ENCODE data around the gene RND1.

Gene RND1

DNA sequence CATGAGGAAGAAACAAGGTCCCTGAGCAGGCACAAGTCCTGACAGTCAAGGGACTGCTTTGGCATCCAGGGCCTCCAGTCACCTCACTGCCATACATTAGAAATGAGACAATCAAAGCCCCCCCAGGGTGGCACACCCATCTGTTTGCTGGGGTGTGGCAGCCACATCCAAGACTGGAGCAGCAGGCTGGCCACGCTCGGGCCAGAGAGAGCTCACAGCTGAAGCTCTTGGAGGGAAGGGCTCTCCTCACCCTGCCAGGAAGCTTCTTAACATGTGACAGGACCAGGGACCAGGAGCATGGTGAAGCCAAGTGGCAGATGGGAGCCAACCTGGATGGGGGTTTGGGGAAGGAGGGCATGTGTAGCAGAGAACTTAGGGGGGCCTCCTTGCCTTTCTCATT, 37.4 kb downstream of the RND1 start:
- DNase-seq (ENCODE audit: low spot score) (no peak), FAIRE-seq (no peak)

DNA sequence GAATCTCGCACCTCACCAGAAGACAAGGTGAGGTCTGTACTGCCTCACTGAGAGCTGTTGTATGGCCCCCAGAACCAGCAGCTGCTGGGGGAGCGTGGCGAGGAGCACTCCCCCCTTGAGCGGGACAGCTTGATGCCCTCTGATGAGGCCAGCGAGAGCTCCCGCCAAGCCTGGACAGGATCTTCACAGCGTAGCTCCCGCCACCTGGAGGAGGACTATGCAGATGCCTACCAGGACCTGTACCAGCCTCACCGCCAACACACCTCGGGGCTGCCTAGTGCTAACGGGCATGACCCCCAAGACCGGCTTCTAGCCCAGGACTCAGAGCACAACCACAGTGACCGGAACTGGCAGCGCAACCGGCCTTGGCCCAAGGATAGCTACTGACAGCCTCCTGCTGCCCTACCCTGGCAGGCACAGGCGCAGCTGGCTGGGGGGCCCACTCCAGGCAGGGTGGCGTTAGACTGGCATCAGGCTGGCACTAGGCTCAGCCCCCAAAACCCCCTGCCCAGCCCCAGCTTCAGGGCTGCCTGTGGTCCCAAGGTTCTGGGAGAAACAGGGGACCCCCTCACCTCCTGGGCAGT, 38.1 kb downstream of the RND1 start:
- no peak for FAIRE-seq
- no peak for DNase-seq (ENCODE audit: low spot score)

DNA sequence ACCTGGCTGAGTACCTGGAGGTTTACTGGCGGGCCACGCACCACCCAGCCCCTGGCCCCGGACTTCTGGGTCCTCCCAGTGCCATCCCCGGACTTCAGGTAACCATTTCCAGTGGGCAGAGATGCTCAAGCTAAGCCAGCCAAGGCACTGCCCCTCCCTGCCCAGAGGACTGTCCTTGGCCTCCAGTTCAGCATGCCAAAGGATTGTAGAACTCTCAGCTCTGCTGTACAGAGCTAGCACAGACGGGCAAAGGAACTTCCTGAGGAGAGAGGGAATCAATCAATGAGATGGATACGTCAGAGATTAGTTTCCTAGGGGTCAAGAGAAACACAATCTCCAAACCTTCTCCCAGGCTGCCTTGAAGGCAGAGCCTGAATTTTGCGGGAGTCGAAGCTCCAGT, 38.6 kb downstream of the RND1 start:
- FAIRE-seq (no peak), DNase-seq (ENCODE audit: low spot score) (no peak)

DNA sequence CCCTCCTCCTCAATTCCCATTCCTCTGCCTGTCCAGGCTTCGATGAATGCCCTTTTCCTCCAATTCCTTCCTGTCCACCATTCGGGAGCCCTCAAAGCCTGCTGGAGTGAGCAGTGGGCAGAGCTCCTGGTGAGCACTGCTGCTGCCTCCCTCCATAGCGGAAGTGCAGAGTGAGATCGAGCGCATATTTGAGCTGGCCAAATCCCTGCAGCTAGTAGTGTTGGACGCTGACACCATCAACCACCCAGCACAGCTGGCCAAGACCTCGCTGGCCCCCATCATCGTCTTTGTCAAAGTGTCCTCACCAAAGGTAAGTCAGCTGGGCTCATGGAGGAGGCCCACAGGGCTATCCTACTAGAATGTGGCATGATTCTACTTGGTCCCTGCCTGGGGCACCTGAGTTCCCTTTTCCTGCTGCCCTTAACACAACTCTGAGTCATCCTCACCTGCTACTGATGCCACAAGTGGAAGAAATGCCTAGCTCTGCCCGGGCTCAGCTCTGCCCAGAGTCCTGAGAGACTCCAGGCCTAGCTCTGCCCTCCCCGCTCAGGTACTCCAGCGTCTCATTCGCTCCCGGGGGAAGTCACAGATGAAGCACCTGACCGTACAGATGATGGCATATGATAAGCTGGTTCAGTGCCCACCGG, 39.3 kb downstream of the RND1 start:
- DNase-seq (ENCODE audit: low spot score) (no peak), FAIRE-seq (no peak)

DNA sequence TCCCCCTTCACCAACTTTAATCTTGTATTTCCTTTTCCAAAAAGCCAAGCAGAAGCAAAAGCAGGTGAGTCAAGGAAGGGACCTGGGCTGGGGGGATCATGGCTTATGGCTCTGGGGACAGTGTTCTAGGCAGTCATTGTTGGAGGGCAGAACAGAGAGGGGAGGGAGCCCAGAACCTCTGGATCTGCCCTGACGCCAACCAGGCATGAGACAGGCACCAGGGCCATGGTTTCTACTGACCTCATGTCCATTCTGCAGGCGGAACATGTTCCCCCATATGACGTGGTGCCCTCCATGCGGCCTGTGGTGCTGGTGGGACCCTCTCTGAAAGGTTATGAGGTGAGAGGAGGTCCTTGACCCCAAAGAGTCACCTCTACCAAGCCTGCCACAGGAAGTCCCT, 40.8 kb downstream of the RND1 start:
- DNase-seq (ENCODE audit: low spot score) (no peak), FAIRE-seq (no peak)

DNA sequence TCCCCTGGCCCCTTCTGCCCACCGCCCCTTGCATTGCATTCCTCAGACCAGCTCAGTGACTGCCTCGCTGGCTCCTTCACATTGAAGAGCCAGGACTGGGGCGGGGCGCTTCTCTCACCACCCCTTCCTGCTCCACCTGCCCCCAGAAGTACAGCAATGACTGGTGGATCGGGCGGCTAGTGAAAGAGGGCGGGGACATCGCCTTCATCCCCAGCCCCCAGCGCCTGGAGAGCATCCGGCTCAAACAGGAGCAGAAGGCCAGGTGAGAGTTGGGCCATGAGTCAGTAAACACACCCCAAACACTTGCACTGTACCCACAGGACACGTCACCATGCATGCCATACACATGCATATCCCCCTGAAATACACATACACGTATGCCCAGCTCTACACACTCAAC, 41.6 kb downstream of the RND1 start:
- DNase-seq (ENCODE audit: low spot score), result no peak
- FAIRE-seq, result no peak

DNA sequence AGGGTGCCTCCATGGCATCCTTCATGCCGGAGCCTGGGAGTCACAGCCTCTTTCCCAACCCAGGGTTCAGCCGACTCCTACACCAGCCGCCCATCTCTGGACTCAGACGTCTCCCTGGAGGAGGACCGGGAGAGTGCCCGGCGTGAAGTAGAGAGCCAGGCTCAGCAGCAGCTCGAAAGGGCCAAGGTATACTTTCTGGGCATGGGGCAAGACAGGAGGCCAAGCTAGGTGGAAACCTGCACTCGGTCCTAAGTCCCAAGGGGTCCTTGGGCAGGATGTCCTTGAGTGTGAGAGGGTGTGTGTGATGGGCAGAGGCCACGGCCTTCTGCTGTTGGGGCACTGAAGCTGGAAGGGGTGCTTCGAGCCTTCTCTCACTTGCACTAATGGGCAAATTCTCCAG, 42.4 kb downstream of the RND1 start:
- FAIRE-seq (no peak), DNase-seq (ENCODE audit: low spot score) (no peak)

DNA sequence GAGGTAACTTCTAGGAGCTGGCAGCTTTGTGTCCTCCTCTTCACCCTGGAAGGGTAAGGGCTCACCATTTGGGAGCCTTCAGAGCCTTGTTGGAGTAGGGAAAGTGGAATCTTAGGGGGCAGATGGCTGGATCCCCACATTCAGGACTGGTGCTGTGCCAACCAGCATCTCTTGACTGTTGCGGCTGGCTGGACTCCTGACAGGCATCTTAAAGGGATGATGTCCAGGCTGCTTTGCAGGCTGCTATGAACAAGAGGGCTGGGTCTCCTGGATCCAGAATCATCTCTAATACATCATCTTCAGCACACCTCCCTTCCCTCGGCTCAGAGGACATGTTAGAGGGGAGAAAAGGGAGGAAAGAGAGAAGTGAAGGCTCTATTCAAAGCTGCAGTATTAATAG, 43.0 kb downstream of the RND1 start:
- no peak for FAIRE-seq
- no peak for DNase-seq (ENCODE audit: low spot score)

DNA sequence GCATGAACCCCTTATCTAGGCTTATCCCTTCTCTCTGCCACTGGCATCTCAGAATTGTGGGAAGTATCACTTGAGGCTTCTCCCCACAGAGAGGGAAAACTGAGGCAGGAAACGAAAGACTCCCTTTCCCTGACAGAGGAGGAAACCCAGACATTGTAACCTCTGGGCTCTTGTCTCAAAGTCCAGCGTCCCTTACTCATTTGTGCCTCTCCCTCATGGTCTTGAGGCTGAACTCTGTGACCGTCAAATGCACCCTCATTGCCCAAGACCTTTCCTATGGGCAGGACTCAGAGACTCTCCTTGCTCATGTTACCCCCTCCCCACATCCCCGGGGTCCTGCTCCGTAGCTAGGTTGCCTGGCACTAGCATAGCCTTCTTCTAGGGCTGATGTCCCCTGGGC, 43.5 kb downstream of the RND1 start:
- FAIRE-seq (no peak), DNase-seq (ENCODE audit: low spot score) (no peak)

DNA sequence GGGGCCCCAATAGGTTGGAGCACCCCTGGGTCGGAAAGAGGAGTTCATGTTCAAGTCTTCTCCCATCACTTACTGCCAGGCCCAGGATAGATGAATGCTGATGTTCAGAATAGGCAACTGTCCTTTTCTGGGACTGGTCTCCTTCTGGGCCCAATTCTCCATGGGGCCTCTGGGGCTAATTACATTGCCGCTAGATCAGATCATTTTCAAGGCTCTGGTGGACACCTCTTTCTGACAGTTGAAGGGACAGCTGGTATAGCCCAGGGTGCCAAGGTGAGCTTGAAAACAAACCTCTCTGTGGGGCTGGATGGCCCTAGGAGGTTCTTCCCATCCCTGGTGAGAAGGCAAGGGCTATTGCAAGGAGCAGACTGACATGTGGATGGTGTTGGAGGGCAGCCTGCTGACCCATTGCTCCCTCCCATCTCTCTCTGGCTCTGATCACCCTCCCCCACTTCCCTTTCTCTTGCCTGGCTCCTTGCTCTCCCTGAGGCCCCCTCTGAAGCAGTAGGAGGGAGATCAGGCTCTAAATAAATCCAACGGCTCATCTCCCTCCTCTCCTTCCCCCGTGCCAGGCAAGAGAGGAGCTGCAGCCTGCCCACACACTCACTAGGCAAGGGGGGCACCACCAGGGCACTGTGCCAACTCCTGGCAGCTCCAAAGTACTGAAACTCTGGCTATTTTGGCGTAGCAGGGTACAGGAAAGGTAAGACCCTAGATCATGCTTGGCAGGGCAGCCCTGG, 45.5 kb downstream of the RND1 start:
- DNase-seq (ENCODE audit: low spot score), result no peak
- FAIRE-seq, result no peak

DNA sequence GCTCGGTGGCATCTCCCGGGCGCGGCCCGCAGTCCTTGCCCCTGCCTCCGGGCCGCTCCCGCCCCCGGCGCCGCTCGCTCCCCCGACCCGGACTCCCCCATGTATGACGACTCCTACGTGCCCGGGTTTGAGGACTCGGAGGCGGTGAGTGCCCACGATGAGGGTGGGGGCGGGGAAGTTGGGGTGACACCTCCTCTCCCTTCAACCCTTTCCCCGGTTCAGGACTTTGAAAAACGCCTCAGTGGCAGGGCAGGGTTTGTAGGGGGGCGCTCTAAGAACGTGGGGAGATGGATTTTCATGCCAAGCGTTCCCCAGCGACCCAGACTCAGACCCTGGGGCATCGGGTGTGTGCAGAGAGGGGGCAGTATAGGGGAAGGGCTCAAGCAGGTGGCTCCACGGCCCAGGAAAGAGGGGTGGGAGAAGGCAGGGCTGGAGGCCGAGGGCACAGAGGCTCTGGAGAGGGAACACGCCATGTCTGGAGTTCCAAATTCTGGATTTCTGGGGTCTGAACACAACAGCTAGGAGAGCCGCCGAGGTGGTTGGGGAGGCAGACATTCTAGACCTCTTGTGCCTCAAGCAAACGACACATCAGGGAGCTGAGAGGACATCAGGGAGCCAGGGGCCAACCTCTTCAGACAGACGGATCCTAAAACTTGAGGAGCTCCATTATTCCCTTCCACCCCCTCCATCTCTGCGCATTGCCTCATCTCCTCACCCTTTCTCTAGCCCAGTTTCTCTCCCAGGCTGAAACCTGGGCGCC, 46.7 kb downstream of the RND1 start:
- DNase-seq (ENCODE audit: low spot score), result no peak

DNA sequence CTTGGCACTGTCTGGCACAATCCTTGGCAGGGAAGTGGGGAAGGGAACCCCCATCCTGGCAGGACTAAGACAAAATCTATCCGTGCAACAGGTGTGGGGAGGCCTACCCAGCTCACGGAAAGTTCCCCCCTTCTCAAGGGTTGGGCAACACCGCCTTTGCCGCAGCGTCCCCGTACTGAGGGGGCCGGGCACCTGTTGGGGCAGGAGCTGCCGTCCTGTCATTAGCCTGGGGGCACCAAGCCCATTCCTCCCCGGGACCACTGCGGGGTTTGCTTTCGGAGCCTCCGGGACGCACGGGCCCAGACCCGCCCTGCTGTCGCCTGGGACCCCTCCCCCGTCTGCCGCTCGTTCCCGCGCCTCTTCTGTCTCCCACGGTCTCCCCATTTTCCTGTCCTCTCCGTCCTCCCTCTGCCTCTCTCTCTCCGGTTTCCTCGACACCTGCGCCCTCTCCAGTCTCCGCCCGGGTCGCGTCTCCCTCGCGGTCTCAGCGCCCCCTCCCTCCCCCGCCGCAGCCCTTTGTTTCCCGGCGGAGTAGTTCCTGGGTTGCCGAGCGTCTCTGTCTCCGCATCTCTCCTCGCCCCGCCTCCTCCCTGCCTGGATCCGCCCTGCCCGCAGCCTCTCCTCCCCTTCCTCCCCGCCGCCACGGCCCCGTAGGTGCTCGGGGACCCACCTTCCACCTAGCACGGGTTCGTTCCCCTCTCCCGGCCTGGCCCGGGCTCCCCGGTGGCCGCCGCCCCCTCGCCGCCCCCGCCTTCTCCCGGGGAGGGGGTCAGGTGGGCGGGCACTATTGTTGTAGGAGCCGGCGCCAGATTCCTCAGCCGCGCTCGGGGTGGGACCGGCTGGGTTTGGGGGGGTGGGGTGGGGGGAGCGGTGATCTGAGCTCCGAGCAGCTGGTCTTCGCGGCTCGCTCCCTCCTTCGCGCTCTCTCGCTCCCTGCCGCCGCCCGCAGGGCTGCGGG, 47.5 kb downstream of the RND1 start, which contains the start of gene CACNB3:
TSS of gene CACNB3 (plus strand) at position 624 of the 958 bp plus-strand sequence. CDS start 434 bp downstream, outside the sequence.
- FAIRE-seq, result no peak
- peak; percentile 24 for DNase-seq (ENCODE audit: low spot score)

More for the DNA sequence above, 46.7 kb downstream of the RND1 start:
- no peak for FAIRE-seq

DNA sequence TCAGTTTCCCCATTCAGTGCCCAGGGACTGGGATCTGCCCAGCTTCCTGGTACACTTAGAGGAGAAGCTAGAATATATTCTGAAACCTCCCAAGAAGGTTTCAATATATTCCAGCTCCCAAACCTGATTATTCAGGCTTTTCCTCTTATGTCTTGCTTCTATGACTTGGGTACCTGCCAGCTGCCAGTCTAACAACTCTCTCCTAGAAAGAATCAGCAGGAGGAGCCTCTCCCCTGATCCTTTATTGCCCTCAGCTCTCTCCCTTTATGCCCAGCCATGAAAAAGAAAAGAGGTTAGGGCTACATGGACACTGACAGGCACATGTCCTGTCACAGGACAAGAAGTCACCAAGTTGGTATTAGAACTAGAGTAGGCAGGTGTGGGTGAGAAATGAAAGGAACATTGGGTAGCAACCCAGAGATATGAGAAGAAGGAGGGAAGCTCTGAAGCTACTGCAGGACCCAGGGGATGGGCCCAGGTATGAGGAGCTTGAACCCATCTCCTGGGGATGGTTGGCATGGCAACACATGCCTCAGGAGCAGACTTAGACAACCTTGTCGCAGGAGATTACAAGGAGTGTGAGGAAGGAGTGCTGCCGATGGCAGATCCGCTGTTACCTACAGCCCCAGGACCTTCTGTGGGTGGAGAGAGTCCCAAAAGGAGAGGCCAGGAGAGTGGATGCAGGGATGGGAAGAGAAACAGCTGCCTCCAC, 49.4 kb downstream of the RND1 start:
- DNase-seq (ENCODE audit: low spot score), result no peak
- FAIRE-seq, result no peak

DNA sequence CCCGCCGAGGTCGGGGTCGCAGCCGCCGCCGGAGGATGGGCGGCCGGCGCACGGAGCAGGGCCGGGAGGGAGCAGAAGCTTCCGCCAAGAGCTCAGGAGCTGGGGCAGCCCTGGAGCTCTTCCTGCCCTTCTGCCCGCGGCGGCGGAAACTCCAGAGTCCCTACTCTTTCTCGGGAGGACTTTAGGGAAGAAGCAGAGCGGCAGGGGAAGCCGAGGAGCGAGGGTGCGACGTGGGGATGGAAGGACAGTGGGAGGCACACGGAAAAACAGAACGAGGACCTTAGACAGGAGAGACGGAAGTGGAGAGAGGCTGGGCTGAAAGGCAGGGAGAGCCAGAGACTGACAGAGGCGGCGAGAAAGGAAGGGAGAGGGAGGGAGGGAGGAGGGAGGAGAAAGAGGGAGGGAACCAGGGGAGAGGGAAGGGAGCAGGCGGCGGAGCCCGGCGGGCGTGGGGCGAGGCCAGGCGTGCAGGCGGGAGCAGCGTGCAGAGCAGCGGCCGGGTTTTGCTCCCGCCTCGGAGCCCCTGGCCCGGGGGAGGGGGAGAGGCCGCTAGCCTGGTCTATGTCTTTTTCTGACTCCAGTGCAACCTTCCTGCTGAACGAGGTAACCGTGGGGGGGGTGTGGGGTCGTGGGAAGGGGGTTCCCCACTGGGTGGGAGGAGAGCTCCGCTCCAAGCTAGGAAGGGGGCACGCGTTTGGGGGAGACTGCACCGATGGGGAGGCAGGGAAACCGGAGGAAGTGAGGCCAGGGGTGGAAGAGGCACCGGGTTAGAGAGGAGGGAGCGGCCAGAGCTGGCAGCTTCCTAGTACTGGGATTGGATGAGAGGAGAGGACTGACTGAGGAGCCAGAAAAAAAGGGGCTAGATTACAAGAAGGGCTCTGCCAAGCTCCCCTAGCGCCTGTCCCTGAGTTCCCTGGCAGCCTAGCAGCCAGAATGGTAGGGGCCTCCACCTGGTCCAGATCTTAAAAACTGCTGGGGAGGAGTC, 50.3 kb downstream of the RND1 start:
- FAIRE-seq (no peak), DNase-seq (ENCODE audit: low spot score) (peak; percentile 62)

DNA sequence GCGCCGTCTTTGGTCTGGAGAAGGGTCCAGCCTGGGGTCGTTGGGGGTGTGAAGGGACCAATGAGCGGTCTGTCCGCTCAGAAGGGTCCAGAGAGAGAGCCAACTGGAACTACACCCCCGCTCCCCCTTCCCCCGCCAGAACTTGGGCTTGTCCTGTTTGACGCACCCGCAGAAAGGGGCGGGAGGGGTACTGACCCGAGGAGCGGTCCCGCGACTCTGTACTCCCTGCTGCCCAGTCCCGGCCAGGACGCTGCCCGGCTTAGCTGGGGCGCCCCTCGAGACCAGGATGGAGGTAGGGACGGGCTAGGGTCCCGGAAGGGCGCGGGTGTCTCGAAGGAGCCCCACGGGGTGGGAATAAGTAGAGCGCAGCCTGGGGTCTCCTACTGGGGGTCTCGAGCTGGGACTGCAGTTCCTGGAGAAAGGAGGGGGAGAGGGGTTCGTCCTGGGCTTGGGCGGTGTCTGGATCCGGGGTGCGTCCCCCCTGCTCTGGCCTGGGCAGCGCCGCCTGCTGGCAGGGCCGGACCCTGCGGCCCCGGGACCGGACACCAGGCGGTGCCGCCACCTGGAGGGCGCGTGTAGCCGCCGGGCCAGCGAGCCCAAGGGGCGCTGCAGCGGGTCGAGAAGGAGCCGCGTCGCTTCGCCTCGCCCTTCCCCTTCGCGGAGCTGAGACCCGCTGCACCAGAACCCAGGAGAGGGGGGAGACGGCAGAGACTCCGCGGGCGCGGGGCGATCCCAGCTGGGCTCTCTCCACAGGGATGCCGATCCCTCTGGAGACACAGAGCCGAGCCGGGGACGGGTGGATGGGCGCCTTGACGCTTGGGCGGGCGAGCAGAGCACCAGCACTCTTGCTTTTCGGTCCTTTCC, 51.2 kb downstream of the RND1 start:
- no peak for FAIRE-seq

DNA sequence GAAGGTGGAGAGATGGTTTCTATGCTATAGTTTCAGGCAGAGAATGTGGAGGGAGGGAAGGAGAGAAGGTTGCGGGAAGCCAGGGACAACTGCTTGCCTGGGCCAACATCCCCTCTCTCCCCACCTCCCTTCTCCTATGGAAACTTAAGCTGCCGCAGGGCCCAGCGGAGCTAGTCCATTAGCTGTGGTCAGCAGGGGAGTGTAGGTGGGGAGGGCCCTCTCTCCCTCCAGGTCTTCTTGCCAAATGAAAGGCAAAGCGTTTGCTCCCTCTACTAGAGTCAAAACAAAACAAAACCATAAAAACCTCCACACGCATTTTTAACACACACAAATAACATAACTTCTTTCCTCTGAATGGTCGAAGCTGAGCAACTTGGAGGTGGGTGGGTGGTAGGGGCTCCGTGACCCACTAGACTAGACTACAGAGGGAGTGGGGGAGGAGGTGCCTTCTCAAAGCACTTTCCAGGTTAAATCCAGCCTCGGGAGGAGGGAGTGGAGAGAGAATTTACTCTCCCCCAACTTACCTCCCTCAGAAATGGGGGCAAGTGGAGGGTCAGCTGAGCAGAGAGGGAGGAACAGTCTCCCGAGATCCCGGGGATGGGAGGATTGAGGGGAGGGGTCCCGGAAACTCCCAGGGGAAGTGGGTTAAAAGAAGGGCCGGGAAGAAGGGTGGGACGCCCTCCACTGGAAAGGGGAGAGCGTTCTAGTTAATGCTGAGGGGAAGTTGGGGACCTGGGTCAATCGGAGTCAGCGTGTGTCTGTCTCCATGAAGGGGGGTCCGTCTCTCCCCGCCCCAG, 52.0 kb downstream of the RND1 start:
- FAIRE-seq, result no peak
- no peak for DNase-seq (ENCODE audit: low spot score)

More for the DNA sequence above, 51.2 kb downstream of the RND1 start:
- DNase-seq (ENCODE audit: low spot score), result peak; percentile 27

DNA sequence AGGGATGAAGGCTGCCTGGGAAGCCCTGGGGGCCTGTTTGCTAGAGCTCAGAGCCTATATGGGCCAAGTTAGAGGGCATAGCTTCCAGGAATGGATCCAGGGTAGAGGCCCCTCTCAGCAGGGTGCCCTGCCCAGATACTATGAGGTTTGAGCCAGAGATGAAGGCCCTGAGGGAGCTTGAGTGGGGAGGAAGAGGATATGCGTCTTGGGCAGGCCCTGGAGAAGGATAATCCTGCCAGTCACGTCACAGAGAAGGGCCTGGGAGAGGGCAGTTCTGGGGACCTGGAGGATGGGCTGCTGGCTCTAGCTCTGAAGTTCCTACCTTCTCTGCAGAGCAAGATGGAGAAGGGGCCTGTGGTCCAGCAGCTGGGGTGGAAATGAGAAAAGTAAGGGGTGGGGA, 53.3 kb downstream of the RND1 start:
- no peak for DNase-seq (ENCODE audit: low spot score)
- FAIRE-seq, result no peak

Measured in RCC 7860 (cell line).